ENCODE data around the gene BICC1. TPM values are rescaled to one million over a fixed set of nuclear protein-coding genes. Genes with fewer than 3 reads are reported as not detected.

BICC1 gene
- polyA plus RNA-seq, 3 donors = 0.02 to 0.24 (median 0.14) TPM

- Mint-ChIP-seq H3K36me3 (no peaks in the 10 kb centered on the region), H3K4me1 (no peaks in the 10 kb centered on the region), H3K9me3 (peaks cover 0 to 3% (median 2%) of the 10 kb centered on the region in 7 donors), H3K4me3 (no peak overlapping the region), H3K27me3 (ENCODE audit: low read depth in 3 of 3) (peaks cover 0 to 2% (median 0%) of the 10 kb centered on the region in 3 donors), H3K27ac (no peak overlapping the region)
- Histone ChIP-seq H3K27ac (ENCODE audit: low read depth in 1 of 2, low read length in 2 of 2) (no peak overlapping the region), H3K79me2 (ENCODE audit: insufficient read depth, low read length) (no peaks in the 10 kb centered on the region), H3K9ac (ENCODE audit: insufficient read depth, low read length, poor library complexity, severe bottlenecking) (no peak overlapping the region), H4K20me1 (ENCODE audit: insufficient read depth, low read length) (no peaks in the 10 kb centered on the region), H3K4me3 (replicated peaks in 1 of 3; ENCODE audit: low read depth in 2 of 3, low read length in 3 of 3) (no peak overlapping the region), H3K27me3 (ENCODE audit: control insufficient read depth in 2 of 2, insufficient read depth in 2 of 2, low read length in 2 of 2) (no peaks in the 10 kb centered on the region), H3K4me1 (ENCODE audit: control insufficient read depth in 1 of 2, insufficient read depth in 2 of 2, low read length in 2 of 2) (no peaks in the 10 kb centered on the region), H3K4me2 (replicated peaks; ENCODE audit: extremely low read depth, low read length, poor library complexity, severe bottlenecking) (no peak overlapping the region), H3K36me3 (replicated peaks in 1 of 2; ENCODE audit: control insufficient read depth in 1 of 2, insufficient read depth in 2 of 2, low read length in 2 of 2) (no peaks in the 10 kb centered on the region), H2AFZ (ENCODE audit: insufficient read depth, low read depth, low read length, poor library complexity, severe bottlenecking) (no peak overlapping the region), H3K9me3 (replicated peaks in 1 of 2; ENCODE audit: control insufficient read depth in 1 of 2, insufficient read depth in 1 of 2, low read length in 2 of 2) (no peaks in the 10 kb centered on the region)
- intact Hi-C loops (cut with micrococcal nuclease) = no loop called here
- TF ChIP-seq, protein P1, sequence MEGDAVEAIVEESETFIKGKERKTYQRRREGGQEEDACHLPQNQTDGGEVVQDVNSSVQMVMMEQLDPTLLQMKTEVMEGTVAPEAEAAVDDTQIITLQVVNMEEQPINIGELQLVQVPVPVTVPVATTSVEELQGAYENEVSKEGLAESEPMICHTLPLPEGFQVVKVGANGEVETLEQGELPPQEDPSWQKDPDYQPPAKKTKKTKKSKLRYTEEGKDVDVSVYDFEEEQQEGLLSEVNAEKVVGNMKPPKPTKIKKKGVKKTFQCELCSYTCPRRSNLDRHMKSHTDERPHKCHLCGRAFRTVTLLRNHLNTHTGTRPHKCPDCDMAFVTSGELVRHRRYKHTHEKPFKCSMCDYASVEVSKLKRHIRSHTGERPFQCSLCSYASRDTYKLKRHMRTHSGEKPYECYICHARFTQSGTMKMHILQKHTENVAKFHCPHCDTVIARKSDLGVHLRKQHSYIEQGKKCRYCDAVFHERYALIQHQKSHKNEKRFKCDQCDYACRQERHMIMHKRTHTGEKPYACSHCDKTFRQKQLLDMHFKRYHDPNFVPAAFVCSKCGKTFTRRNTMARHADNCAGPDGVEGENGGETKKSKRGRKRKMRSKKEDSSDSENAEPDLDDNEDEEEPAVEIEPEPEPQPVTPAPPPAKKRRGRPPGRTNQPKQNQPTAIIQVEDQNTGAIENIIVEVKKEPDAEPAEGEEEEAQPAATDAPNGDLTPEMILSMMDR (IDR thresholded peaks at IDR 0.05) = no peak
- no peak for DNase-seq
- WGBS (ENCODE audit: insufficient coverage) = 80% methylated on average over 1 of the region's 2 CpGs
Measured at GRCh38 chr10:58714409-58714808, 201.7 kb downstream of the BICC1 start.

DNA sequence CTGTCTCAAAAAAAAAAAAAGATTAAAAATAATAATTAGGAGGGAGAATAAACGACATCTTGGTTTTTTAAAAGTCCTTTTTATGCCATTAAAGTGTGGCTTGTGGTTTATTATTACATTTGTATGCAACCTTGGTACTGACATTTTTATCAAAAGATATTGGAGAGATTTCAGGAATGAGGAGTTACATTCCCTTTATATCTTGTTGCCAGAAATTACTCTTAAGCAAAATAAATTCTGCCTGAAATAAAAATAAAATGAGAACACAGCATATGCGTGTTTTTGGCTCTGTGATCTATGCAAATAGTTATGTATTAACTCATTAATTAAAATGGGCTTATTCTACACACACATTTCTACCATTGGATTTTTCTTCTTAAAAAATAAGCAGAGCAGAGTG, 202.4 kb downstream of the BICC1 start:
- H3K4me3 Mint-ChIP-seq = no peak overlapping the region
- no peaks in the 10 kb centered on the region for H3K4me1 ChIP-seq (ENCODE audit: control insufficient read depth in 1 of 2, insufficient read depth in 2 of 2, low read length in 2 of 2)
- H3K27me3 Mint-ChIP-seq (ENCODE audit: low read depth in 3 of 3) = peaks cover 0 to 2% (median 0%) of the 10 kb centered on the region in 3 donors
- no peaks in the 10 kb centered on the region for H3K79me2 ChIP-seq (ENCODE audit: insufficient read depth, low read length)
- H4K20me1 ChIP-seq (ENCODE audit: insufficient read depth, low read length) = no peaks in the 10 kb centered on the region
- WGBS (ENCODE audit: insufficient coverage) = no CpG with 5 or more reads among the region's 2 CpGs
- no peaks in the 10 kb centered on the region for H3K36me3 ChIP-seq (replicated peaks in 1 of 2; ENCODE audit: control insufficient read depth in 1 of 2, insufficient read depth in 2 of 2, low read length in 2 of 2)
- H3K27me3 ChIP-seq (ENCODE audit: control insufficient read depth in 2 of 2, insufficient read depth in 2 of 2, low read length in 2 of 2) = no peaks in the 10 kb centered on the region
- H3K9me3 ChIP-seq (replicated peaks in 1 of 2; ENCODE audit: control insufficient read depth in 1 of 2, insufficient read depth in 1 of 2, low read length in 2 of 2) = no peaks in the 10 kb centered on the region
- H3K27ac ChIP-seq (ENCODE audit: low read depth in 1 of 2, low read length in 2 of 2) = no peak overlapping the region
- no peak overlapping the region for H3K4me3 ChIP-seq (replicated peaks in 1 of 3; ENCODE audit: low read depth in 2 of 3, low read length in 3 of 3)
- no peak overlapping the region for H3K27ac Mint-ChIP-seq
- no peak overlapping the region for H3K9ac ChIP-seq (ENCODE audit: insufficient read depth, low read length, poor library complexity, severe bottlenecking)
- peaks cover 0 to 4% (median 2%) of the 10 kb centered on the region in 7 donors for H3K9me3 Mint-ChIP-seq
- no peak for DNase-seq
- H2AFZ ChIP-seq (ENCODE audit: insufficient read depth, low read depth, low read length, poor library complexity, severe bottlenecking) = no peak overlapping the region
- no peak overlapping the region for H3K4me2 ChIP-seq (replicated peaks; ENCODE audit: extremely low read depth, low read length, poor library complexity, severe bottlenecking)
- intact Hi-C loops (cut with micrococcal nuclease) = no loop called here
- H3K36me3 Mint-ChIP-seq = no peaks in the 10 kb centered on the region
- no peaks in the 10 kb centered on the region for H3K4me1 Mint-ChIP-seq
- TF ChIP-seq, protein P1 (IDR thresholded peaks at IDR 0.05) = no peak
